GM21619 (cell line): Measurements from ENCODE around the gene KRTAP5-6.
"Not testable (repeated sequence)": the region's sequence is repeated elsewhere in the genome, so short reads cannot be mapped to it uniquely, and the experiment has no call there.

Experiments
- ATAC-seq: cut with Tn5 transposase; IDR thresholded peaks from one replicate; pipeline ENCODE4 v1.9.1; 2021; ENCODE audit not compliant: unreplicated experiment

Gene KRTAP5-6

DNA sequence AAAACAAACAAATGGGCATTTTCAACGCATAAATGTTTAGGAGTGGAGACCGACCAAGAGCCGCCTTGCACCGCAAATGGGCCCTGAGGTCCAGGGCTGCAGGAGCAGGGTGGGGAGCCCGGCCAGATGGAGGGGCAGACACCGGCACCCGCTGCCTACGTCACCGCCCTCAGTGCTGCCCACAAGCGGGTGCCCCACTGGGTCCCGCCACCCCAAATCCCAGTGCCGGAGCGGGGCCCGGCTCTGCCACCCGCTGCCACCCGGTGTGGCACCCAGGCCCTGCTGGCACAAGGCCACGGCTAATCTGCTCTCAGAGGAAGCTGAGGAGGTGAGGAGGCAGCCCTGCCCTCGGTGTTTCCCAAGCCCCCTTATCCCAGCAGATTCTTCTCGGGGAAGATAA lies 13.8 kb upstream of the KRTAP5-6 start:
- not testable (repeated sequence) for ATAC-seq

DNA sequence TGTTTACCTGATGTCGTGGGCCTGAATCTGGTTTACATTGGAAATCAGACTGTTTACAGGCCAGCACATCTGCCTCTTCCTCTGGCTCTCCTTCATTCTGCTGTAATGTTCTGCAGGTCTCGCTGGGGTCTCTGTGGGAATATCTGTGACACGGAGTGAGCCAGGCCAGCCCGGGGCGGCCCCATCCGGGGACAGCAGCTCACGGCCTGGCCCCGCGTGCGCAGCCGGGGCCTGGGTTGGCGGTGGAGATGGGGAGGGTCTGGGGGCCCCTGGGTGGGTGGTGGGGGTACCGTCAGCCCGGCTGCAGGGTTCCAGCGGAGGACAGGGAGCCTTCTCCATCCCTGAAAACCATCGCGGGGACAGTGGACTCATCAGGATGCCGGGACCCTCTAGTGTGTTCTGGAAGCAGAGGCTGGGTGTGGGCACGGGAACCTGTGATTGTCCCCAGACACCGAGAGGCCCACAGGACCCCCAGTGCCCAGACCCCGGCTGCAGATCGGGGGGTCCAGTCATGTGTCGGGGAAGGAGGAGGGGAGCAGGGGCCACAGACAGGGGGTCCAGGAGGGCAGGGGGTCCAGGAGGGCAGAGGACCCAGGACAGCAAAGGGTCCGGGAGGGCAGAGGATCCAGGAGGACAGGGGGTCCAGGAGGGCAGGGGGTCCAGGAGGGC lies 13.0 kb upstream of the KRTAP5-6 start:
- not testable (repeated sequence) for ATAC-seq

GRCh38 chr11:1684886-1685874 lies 11.8 kb upstream of the KRTAP5-6 start:
- ATAC-seq, result not testable (repeated sequence)

DNA sequence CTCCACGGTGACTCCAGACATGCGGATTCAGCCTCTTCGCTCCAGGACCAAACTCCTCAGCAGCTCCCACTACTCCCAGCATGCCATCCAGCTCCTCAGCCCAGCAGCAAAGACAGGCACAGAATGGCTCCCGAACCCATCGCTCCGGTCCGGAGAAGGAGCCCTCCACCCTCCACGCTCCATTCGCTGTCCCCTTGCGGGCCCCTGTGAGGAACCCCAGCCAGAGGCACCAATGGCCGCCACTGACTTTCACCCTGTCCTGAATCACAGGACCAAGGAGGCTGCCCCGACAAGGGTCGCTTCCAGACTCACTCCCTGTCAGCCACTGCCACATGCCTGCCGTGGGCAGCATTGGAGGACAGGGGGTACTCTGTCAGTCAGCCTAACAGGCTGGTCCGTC lies 10.8 kb upstream of the KRTAP5-6 start:
- not testable (repeated sequence) for ATAC-seq

GRCh38 chr11:1688336-1688947 lies 8.6 kb upstream of the KRTAP5-6 start:
- ATAC-seq, result not testable (repeated sequence)

- not testable (repeated sequence) for ATAC-seq
These were observed 7.5 kb upstream of the KRTAP5-6 start for GRCh38 chr11:1689250-1690166.

DNA sequence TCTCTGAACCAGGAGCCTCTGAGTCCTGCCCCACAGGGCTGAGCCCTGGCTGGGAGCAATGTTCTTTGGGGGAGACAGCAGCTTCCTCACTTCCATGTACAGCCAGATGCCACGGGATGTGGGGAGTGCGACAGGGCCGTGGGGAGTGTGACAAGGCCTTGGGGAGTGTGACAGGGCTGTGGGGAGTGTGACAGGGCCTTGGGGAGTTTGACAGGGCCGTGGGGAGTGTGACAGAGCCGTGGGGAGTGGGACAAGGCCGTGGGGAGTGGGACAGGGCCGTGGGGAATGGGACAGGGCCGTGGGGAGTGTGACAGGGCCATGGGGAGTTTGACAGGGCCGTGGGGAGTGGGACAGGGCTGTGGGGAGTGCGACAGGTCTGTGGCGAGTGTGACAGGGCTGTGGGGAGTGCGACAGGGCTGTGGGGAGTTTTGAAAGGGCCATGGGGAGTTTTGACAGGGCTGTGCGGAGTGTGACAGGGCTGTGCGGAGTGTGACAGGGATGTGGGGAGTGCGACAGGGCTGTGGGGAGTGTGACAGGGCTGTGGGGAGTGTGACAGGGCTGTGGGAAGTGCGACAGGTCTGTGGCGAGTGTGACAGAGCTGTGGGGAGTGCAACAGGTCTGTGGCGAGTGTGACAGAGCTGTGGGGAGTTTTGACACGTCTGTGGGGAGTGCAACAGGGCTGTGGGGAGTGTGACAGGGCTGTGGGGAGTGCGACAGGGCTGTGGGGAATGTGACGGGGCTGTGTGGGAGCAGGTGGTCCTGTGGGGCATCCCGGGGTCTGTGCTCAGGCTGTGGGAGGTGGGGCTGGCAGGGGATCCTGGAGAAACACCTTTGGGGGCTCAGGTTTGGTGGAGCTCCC lies 6.6 kb upstream of the KRTAP5-6 start:
- ATAC-seq, result no peak

DNA sequence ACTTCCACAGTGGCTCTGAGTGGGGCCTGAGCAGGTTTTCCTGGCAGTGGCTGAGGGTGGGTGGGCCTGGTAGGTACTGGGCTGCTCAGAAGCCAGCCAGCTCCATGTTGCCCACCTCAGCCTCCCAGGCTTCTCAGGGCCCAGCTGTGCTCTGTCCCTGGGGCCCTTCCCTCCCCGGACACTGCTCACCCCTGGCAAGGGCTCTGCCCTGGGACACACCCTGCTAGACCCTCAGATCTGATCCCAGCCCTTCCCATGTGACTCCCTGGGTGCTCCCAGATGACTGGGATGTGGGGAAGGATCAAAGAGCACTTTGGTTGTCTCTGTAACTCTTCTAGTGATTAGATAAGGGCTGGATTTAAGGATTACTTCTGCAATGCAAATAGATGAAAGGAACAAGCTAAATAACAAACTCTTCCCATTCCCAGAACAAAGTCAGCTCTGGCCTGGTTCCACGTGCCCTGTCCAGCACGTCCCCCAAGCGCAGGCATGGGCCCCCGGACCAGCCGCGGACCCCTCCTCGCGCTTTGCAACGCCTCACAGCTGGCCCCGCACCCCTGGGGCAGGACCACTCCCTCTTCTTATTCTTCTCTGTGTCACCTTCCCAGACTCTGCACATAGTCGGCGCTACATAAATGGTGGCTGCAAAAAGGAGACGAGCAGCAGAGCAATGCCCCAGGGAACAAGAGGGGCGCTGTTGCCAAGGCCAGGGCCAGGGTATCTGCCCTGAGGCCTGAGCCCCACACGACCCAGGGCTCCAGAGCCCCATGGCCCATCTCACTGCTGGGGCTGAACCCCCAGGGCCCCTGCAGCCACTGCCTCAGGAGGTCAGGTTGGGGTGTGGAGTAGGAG lies 5.7 kb upstream of the KRTAP5-6 start:
- no peak for ATAC-seq

DNA sequence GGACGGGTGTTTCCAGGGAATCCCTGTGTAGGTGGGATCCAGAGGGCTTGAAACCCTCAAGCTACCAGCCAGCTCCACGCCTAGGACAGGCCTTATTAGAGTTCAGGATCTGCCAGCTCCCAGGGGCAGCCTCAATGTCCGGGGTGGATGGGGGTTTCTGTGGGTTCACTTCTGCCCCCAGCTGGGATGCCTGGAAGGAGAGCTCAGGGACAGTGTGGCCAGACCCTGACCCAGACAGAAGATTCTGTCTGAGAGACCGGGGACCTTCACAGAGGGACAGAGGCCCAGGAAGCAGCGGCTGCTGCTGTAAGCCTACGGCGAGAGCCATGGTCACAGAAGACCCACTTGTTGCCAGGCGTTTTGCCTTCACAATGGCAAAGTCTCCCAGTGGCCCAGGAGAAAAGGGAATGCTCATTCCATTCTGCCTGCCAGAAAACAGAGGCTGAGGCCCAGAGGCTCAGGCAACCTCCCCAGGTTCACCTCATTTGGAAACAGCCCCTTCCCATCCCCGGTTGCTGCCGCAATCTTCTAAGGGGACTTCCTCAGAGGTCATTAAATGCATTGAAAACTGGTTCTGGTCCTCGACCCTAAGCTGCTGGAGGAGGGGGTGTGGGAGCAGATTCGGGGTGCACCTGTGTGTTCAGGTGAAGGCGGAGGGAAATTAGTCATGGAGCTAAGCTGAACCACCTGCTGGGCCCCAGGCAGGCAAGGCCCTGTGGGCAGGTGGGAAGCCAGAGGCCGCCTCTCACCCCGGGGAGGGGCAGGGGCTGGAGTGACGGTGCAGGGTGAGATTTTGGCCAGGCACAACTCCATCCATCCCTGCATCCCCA lies 4.9 kb upstream of the KRTAP5-6 start:
- no peak for ATAC-seq

DNA sequence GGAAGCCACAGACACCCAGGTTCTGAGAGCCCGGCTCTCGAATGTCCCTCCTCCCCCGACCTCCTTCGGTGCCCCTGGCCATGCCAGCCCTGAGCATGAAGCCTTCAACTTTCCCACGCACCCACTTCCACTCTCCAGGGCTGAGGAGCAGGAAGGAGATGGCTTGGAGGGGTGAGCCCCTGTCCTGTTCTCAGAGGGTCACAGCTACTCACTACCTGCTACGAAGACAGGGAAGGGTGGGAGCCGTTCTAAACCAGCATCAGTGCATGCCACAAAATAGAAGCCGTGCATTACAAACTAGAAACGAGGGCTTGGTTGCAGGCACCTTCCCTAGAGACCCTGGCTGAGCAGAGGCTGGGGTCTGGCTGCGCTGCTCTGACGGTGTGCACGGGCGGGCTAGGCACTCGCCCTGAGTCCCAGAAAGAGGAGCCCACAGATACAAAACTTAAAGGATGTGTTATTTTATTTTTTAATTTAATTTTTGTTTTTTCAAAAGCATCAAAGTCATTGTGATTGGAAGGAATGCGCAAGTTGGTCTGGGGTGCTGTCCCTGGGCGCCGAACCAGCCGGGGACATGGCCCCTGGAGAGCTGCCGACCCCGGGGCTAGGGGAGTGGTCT lies 4.2 kb upstream of the KRTAP5-6 start:
- no peak for ATAC-seq

DNA sequence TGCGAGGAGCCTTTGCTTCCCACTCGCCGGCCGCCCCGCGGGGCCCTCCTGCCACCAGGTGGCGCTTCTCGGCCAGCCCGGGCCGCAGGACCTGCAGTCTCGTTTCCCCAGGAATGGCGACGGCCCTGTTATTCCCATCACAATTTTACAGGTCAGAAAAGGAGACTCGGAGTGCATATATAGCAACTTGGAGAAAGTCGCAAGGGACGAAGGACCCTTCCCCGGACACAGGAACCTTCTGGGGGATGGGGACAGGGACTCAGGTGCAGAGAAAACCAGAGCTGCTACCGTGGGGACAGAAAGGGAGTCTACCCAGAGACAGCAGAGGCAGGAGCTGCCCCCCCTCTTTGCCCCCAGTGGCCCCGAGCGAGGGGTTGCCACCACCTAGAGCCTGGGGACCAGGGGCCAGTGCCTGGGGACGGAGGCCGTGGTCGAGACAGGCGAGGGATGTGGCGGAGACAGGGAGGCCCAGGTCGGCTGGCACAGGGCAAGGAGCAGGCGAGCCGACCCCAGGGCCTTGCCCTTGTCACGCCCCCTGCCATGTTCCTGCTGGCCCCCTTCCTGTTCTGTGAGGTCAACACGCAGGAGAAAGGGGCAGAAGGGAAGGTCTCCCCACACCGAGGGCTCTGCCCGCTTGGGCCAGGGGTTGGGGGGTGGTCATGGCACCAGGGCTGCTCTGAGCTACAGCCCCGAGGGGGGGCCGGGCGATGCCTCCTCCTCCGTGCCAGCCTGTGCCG lies 3.5 kb upstream of the KRTAP5-6 start:
- ATAC-seq, result no peak

DNA sequence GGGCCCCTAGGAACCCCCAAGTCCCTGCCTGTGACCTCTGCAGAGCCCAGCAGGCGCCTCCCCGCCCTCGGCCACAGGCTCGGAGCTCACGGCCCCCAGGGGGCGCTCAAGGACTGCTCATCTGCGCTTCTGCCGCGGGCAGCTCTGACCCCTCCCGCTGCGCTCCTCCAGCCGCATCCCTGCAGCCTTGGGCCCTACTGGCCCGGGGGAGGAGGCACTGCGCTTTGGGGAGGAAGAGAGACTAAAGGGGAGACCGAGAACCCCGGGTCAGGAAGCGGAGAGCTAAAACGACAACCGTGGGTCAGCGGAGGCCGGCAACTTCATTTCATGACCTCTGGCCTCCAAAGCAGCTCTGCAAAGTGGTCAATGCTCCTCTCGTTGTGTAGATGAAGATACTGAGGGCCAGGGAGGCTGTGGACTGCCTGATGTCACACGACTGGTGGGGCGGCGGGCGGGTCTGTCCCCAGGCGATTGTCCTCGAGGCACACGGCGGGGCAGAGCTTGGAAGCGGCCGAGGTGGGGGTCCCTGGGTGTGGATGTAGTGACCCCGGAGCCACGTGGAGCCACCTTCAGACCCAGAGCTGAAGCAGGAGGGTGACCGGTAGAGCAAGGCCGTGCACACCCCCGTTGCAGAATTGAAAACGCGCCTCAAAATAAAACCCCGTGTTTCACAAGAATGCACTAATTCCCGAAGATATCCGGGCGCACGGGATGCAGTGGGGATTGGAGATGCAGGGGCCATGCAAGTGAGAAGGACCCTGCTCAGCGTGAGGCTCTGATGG lies 2.7 kb upstream of the KRTAP5-6 start:
- ATAC-seq, result peak; percentile 71

DNA sequence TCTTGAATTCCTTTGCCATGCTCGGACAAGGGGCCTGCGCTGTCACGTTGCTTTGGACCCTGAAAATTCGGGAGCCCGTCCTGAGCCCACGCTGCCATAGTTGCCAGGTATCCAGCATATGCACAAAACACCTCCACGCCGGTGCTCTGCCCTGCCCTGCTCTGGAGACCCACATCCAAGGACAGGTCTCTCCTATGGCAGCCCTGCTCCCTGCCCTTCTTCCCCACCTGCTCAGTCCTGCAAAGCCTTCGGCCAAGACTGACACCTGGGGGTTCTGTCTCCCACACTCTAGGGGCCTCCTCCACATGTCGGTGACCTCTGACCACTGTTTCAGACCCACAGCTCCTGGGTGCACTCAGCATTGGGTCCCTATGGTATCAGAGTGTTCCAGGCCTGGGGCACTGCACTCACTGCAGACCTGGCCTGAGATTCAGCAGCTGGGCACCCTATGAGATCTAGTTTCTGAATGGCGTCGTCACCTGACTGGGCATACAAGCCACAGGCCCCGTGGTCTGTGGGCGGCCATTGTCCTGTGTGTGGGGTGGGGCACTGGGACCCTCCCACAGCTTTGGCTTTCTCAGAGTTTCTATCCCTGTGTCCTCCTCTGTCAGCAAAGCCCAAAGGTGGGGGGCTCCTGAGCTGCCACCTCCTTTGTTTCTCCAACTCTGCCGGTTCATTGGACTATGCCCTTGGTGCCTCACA lies 2.0 kb upstream of the KRTAP5-6 start:
- no peak for ATAC-seq

- no peak for ATAC-seq
These were observed 1.4 kb upstream of the KRTAP5-6 start for GRCh38 chr11:1695548-1696108.

DNA sequence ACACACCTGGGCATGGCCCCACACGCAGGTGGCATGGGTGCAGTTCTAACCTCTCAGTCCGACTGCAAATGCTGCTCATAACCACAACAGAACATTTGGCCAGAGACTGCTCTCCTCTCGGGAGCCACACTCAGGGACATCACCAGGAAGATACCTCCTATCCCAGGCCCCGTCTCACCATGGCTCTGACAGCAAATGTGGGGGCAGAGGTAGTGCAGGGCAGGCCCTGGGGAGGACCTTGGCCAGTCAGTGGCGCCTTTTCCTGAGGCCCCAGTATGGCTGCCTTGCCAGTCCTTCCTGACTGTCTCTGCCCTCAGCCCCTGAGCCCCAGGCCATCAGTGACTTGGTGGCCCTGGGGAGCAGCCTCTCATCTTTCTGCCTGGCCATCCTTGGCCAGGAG lies 2.8 kb downstream of the KRTAP5-6 start:
- ATAC-seq, result no peak
